Astrocyte of the spinal cord (primary cell): ENCODE measurements around the gene GABPA.

Source experiments
- DNase-seq: peaks from one replicate; pipeline ENCODE4 v3.0.0; 2011; ENCODE audit warnings: low read depth, low spot score
- H3K4me3 ChIP-seq: 2 replicates; pipeline ENCODE4 v1.5.1; 2011; ENCODE audit warnings: low read depth, mild to moderate bottlenecking, low read length, moderate library complexity
- in situ Hi-C: cut with HindIII; loops from 2 replicates; pipeline ENCODE4 v1.10.0; 2017; ENCODE audit warnings: low sequenced_read_pairs
- TF ChIP-seq, protein P1 (sequence below): IDR thresholded peaks from 2 replicates; pipeline ENCODE4 v1.5.1; 2012; ENCODE audit warnings: low read depth, mild to moderate bottlenecking, low read length, inconsistent platforms

Gene GABPA

DNA sequence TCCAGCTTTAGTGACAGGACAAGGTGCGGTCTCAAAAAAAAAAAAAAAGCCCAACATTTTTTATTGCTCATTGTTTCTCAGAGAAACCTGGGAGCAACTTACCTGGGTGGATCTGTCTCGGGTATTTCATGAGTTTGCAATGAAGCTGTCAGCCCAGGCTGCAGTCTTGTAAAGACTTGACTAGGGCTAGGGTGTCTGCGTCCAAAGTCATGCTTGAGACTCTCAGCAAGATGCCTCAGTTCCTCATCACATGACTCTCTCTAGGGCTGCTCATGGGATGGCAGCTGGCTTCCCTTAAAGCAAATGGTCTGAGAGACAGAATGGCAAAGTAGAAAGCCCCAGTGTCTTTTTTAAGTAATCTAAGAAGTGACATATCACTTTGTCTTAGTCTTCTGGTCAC is 8.1 kb downstream of the GABPA start:
- no peak overlapping the region for H3K4me3 ChIP-seq
- TF ChIP-seq, protein P1, sequence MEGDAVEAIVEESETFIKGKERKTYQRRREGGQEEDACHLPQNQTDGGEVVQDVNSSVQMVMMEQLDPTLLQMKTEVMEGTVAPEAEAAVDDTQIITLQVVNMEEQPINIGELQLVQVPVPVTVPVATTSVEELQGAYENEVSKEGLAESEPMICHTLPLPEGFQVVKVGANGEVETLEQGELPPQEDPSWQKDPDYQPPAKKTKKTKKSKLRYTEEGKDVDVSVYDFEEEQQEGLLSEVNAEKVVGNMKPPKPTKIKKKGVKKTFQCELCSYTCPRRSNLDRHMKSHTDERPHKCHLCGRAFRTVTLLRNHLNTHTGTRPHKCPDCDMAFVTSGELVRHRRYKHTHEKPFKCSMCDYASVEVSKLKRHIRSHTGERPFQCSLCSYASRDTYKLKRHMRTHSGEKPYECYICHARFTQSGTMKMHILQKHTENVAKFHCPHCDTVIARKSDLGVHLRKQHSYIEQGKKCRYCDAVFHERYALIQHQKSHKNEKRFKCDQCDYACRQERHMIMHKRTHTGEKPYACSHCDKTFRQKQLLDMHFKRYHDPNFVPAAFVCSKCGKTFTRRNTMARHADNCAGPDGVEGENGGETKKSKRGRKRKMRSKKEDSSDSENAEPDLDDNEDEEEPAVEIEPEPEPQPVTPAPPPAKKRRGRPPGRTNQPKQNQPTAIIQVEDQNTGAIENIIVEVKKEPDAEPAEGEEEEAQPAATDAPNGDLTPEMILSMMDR = no peak
- in situ Hi-C loops = no loop called here
- DNase-seq = no peak

DNA sequence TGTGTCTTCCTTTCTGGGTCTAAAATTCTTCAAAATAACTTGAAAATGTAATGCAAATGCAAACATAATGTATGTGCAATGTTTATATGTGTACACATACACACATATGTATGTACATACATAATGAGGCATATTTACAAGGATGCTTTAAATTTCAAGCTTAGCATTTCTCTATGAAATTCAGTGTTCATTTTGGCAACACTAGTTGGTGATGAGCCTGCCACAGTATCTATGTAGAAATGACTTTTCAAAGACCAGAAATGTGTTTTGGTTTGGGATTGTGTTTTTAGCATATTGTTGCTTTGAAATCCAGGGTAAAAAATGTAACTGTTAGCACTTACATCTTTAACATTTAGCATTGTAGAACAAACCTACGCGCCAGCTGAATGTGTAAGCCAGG is 10.1 kb downstream of the GABPA start:
- TF ChIP-seq, protein P1 = no peak
- in situ Hi-C loops = no loop called here
- DNase-seq = no peak
- no peak overlapping the region for H3K4me3 ChIP-seq

DNA sequence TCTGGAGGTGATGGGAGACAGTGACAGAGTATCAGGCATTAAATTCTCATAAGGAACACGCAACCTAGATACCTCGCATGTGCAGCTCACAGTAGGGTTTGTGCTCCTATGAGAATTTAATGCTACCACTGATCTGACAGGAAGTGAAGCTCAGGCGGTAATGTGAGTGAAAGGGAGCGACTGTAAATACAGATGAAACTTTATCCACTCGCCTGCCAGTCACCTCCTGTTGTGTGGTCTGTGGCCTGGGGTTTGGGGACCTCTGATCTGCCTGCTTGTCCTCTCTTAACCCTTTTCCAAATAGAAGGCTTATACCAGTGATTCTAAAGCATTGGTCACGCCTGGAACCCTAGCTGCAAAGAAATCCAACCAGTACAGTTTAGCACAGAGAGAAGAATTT is 15.3 kb downstream of the GABPA start:
- TF ChIP-seq, protein P1 = no peak
- H3K4me3 ChIP-seq = no peak overlapping the region
- in situ Hi-C loops = no loop called here
- DNase-seq = no peak

DNA sequence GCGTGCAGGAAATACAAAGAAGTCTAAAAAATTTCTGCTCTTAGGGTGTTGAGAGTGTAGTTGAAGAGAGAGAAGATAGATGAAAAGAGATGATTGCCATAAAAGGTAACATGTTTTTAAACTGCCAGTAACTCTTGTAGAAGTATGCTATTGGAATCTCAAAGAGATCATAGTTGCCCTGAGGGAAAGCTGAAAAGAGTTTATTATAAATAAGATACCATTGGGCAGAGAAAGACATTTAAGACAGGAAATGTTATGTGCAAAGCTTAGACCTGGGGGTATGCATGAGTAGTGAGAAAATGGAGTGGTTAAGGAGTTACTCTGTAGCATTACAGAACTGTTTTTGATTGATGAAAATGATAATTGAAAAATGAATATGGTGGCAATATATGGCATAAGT is 17.6 kb downstream of the GABPA start:
- in situ Hi-C loops = no loop called here
- no peak for DNase-seq
- TF ChIP-seq, protein P1 = no peak
- no peak overlapping the region for H3K4me3 ChIP-seq

DNA sequence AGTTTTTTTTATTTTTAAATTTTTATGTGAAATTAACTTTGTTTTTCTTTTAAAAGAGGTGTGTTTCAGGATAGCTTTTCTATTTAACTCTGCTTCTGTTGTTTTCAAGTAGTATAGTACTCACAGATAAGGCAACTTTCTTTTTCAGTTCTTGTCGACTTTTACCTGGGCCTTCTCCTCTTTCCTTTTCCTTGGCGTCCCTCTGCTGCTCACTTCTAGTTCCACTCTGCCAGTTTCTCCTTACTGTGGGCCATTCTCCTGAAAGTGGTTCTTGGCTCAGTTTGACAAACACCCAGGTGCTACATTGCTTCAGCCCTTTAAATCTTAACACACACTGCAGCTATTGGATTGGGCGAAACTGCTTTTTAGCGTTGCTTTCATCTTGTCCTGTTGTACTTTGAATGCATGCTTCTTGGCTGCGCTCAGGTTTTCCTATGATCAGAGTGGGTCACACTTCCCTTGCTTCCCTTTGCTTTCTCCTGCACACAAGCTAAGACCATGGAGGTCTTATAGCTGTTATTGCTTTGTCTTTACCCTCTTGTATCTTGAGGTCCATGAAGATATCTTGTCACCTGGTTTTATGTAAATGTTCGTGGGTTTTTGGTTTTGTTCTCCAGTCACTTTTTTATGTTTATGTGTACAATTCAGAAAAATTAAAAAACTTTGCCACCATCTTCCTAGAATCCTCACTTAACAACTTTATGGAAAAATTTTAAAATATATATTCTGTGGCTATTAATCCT is 21.6 kb downstream of the GABPA start:
- no peak overlapping the region for H3K4me3 ChIP-seq
- in situ Hi-C loops = no loop called here

DNA sequence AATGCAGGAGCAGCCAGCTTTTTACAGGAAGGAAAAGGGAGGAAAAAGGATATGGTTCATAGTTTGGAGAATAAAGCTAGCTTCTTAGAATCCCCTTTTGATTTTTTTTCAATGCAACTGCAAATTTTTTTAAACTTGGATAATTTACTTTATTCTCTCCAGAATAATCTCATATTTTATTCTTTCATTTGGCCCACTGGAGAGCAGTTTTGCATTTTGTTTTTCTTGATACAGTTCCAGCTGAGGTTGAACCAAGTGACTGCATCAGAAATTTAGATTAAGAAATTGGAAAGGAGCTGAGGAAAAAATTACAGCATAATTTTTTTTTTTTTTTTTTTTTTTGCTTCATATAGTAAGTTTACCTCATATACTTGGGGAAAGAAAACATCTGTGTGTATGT is 22.8 kb downstream of the GABPA start:
- no peak for DNase-seq
- in situ Hi-C loops = no loop called here
- TF ChIP-seq, protein P1 = no peak

More for the DNA sequence above, 21.6 kb downstream of the GABPA start:
- DNase-seq = no peak
- TF ChIP-seq, protein P1 = no peak

More for the DNA sequence above, 22.8 kb downstream of the GABPA start:
- H3K4me3 ChIP-seq = no peak overlapping the region
